GM12864 (cell line): Measurements from ENCODE around the gene PFKFB4.
A peak's percentile ranks its signal among the peaks of the same experiment; 100 is the strongest.
"Not testable (repeated sequence)": the region's sequence is repeated elsewhere in the genome, so short reads cannot be mapped to it uniquely, and the experiment has no call there.

ENCODE experiments used
- DNase-seq: peaks from one replicate; pipeline ENCODE4 v3.0.0-alpha.2; 2011; ENCODE audit warnings: low read depth
- H3K4me3 ChIP-seq: 2 replicates; pipeline ENCODE4 v1.5.1; 2011; ENCODE audit warnings: mild to moderate bottlenecking, low read depth, low read length, control low read depth
- CTCF ChIP-seq: IDR thresholded peaks from 2 replicates; pipeline ENCODE4 v1.5.1; 2011; ENCODE audit warnings: low read depth, mild to moderate bottlenecking, moderate library complexity, low read length, control low read depth, inconsistent platforms; ENCODE audit errors: missing control alignments

PFKFB4 gene

GRCh38 chr3:48553886-48554845 is 2.4 kb downstream of the PFKFB4 start:
- TF ChIP-seq CTCF = no peak
- DNase-seq = no peak
- no peak overlapping the region; the same call in 1 of the 2 replicates for H3K4me3 ChIP-seq

- no peak for TF ChIP-seq CTCF
- no peak for DNase-seq
- H3K4me3 ChIP-seq = no peak overlapping the region
These were observed 3.2 kb downstream of the PFKFB4 start for GRCh38 chr3:48553361-48553760.

- DNase-seq = no peak
- TF ChIP-seq CTCF = no peak
- H3K4me3 ChIP-seq = no peak overlapping the region
These were observed 4.3 kb downstream of the PFKFB4 start for GRCh38 chr3:48552111-48552951.

- not testable (repeated sequence) for H3K4me3 ChIP-seq, DNase-seq
These were observed 5.0 kb downstream of the PFKFB4 start for GRCh38 chr3:48551651-48552050.

GRCh38 chr3:48548729-48549705 is 7.6 kb downstream of the PFKFB4 start:
- DNase-seq = no peak
- TF ChIP-seq CTCF = peak; percentile 97
- H3K4me3 ChIP-seq = no peak overlapping the region

GRCh38 chr3:48548126-48548525 is 8.5 kb downstream of the PFKFB4 start:
- no peak for DNase-seq
- no peak for TF ChIP-seq CTCF
- H3K4me3 ChIP-seq = no peak overlapping the region
